Tibial nerve (tissue), 3 donors: ENCODE data around the gene SPTBN4.
"Not testable (repeated sequence)": the region's sequence is repeated elsewhere in the genome, so short reads cannot be mapped to it uniquely, and the experiment has no call there.

Source experiments
- CTCF ChIP-seq, 5 experiments: fragments of 200-600 bp in 3 of 5; fragments of 450-650 bp in 2 of 5; sonication (generic) in 3 of 5; IDR thresholded peaks; one replicate each; pipeline ENCODE4 v1.5.1; 2016 to 2019; ENCODE audit warnings: antibody characterized with exemption in 5 of 5, mild to moderate bottlenecking in 3 of 5, moderate library complexity in 2 of 5
- POLR2A ChIP-seq, 2 donors: fragments of 450-650 bp; IDR thresholded peaks; one replicate each; pipeline ENCODE4 v1.6.1; 2017; ENCODE audit warnings: antibody characterized with exemption in 2 of 2, mild to moderate bottlenecking in 2 of 2, moderate library complexity in 2 of 2

GRCh38 chr19:40463587-40464037 is 3.2 kb upstream of the SPTBN4 start:
- not testable (repeated sequence) for TF ChIP-seq POLR2A, CTCF (IDR thresholded peaks at IDR 0.05)
